SK-N-SH treated with all-trans-retinoic acid at 6 μM for 48 hours (cell line): Measurements from ENCODE around the gene KCTD5.
"Not testable (repeated sequence)": the region's sequence is repeated elsewhere in the genome, so short reads cannot be mapped to it uniquely, and the experiment has no call there.

Experiments
- ATAC-seq: fragments of 200-7000 bp; cut with Tn5 transposase; 3 replicates; pipeline ENCODE4 v1.9.1; 2020; ENCODE audit warnings: mild to moderate bottlenecking, moderate library complexity
- ARNTL ChIP-seq: fragments of 450-650 bp; formaldehyde crosslinking; IDR thresholded peaks from 2 replicates; pipeline ENCODE4 v1.5.0; 2020; ENCODE audit warnings: low read depth, mild to moderate bottlenecking, moderate library complexity, borderline replicate concordance
- CREB5 ChIP-seq: fragments of 250-450 bp; sonication (Bioruptor Pico); IDR thresholded peaks from 2 replicates; pipeline ENCODE4 v1.5.1; 2020; ENCODE audit warnings: low read depth, mild to moderate bottlenecking, moderate library complexity
- CSRNP3 ChIP-seq: fragments of 250-450 bp; sonication (Bioruptor Pico); IDR thresholded peaks from 2 replicates; pipeline ENCODE4 v1.5.1; 2021; ENCODE audit warnings: mild to moderate bottlenecking, moderate library complexity
- GLIS3 ChIP-seq: fragments of 250-450 bp; sonication (Bioruptor Pico); IDR thresholded peaks from 2 replicates; pipeline ENCODE4 v1.5.0; 2020; ENCODE audit warnings: mild to moderate bottlenecking, moderate library complexity
- ISL1 ChIP-seq: fragments of 250-450 bp; sonication (Bioruptor Pico); IDR thresholded peaks from 2 replicates; pipeline ENCODE4 v2.1.2; 2022; ENCODE audit warnings: mild to moderate bottlenecking, moderate library complexity
- PPARA ChIP-seq: fragments of 250-450 bp; sonication (Bioruptor Pico); IDR thresholded peaks from 2 replicates; pipeline ENCODE4 v1.5.0; 2020; ENCODE audit warnings: mild to moderate bottlenecking, borderline replicate concordance
- RARB ChIP-seq: fragments of 250-450 bp; sonication (Bioruptor Pico); IDR thresholded peaks from 2 replicates; pipeline ENCODE4 v1.8.0; 2021; ENCODE audit warnings: mild to moderate bottlenecking, moderate library complexity
- SNAI2 ChIP-seq: fragments of 250-450 bp; sonication (Bioruptor Pico); IDR thresholded peaks from 2 replicates; pipeline ENCODE4 v1.5.0; 2020; ENCODE audit warnings: mild to moderate bottlenecking, moderate library complexity
- TCF4 ChIP-seq: fragments of 250-450 bp; sonication (Bioruptor Pico); IDR thresholded peaks from 2 replicates; pipeline ENCODE4 v1.8.0; 2021; ENCODE audit warnings: mild to moderate bottlenecking, moderate library complexity, borderline replicate concordance
- TOX ChIP-seq: fragments of 250-450 bp; sonication (Bioruptor Pico); IDR thresholded peaks from 2 replicates; pipeline ENCODE4 v1.8.0; 2021; ENCODE audit warnings: mild to moderate bottlenecking, moderate library complexity, borderline replicate concordance
- TSHZ2 ChIP-seq: fragments of 250-450 bp; sonication (Bioruptor Pico); IDR thresholded peaks from 2 replicates; pipeline ENCODE4 v1.5.0; 2020; ENCODE audit warnings: mild to moderate bottlenecking, moderate library complexity
- ZC3H10 ChIP-seq: fragments of 250-450 bp; sonication (Bioruptor Pico); IDR thresholded peaks from 2 replicates; pipeline ENCODE4 v1.5.1; 2021; ENCODE audit warnings: mild to moderate bottlenecking, moderate library complexity
- ZFP30 ChIP-seq: fragments of 450-650 bp; formaldehyde crosslinking; IDR thresholded peaks from 2 replicates; pipeline ENCODE4 v1.5.0; 2022; ENCODE audit warnings: mild to moderate bottlenecking, moderate library complexity
- ZNF565 ChIP-seq: fragments of 450-650 bp; formaldehyde crosslinking; conservative IDR thresholded peaks from 2 replicates; pipeline ENCODE4 v1.5.0; 2020; ENCODE audit warnings: low read depth, mild to moderate bottlenecking, moderate library complexity
- ZNF70 ChIP-seq: fragments of 450-650 bp; formaldehyde crosslinking; IDR thresholded peaks from 2 replicates; pipeline ENCODE4 v1.5.0; 2020; ENCODE audit warnings: mild to moderate bottlenecking, moderate library complexity
- ZNF8 ChIP-seq: fragments of 450-650 bp; formaldehyde crosslinking; IDR thresholded peaks from 2 replicates; pipeline ENCODE4 v1.5.0; 2020; ENCODE audit warnings: mild to moderate bottlenecking, moderate library complexity

Gene KCTD5

GRCh38 chr16:2682209-2683021 is at the start of gene KCTD5:
TSS of gene KCTD5 (plus strand) at chr16:2682523. CDS start at chr16:2682549, 26 bp downstream.
- ATAC-seq = peak; percentile 95
- TF ChIP-seq TOX = no peak
- no peak for TF ChIP-seq CREB5
- no peak for TF ChIP-seq ZNF8 (CRISPR knock-in tag)
- TF ChIP-seq ISL1 (CRISPR knock-in tag) = no peak
- no peak for TF ChIP-seq ZFP30 (CRISPR knock-in tag)
- TF ChIP-seq TSHZ2 = no peak
- no peak for TF ChIP-seq RARB (CRISPR knock-in tag)
- TF ChIP-seq ZNF70 (CRISPR knock-in tag) = no peak
- no peak for TF ChIP-seq ZC3H10 (CRISPR knock-in tag)
- TF ChIP-seq TCF4 (CRISPR knock-in tag) = no peak
- TF ChIP-seq ARNTL (CRISPR knock-in tag) = no peak
- no peak for TF ChIP-seq SNAI2 (CRISPR knock-in tag)
- no peak for TF ChIP-seq GLIS3
- TF ChIP-seq, all 23 proteins: peak for 0

- peak; percentile 82 for ATAC-seq
Observed at GRCh38 chr16:2639071-2639721, 43.1 kb upstream of the KCTD5 start.

GRCh38 chr16:2639722-2640072 is 42.6 kb upstream of the KCTD5 start:
- not testable (repeated sequence) for ATAC-seq

- not testable (repeated sequence) for ATAC-seq
Observed at GRCh38 chr16:2642561-2642960, 39.8 kb upstream of the KCTD5 start.

GRCh38 chr16:2644754-2645453 is 37.4 kb upstream of the KCTD5 start:
- ATAC-seq = not testable (repeated sequence)

- not testable (repeated sequence) for ATAC-seq
Observed at GRCh38 chr16:2651268-2651871, 31.0 kb upstream of the KCTD5 start.

- ATAC-seq = not testable (repeated sequence)
Observed at GRCh38 chr16:2653915-2654314, 28.4 kb upstream of the KCTD5 start.

- not testable (repeated sequence) for ATAC-seq
Observed at GRCh38 chr16:2654949-2655348, 27.4 kb upstream of the KCTD5 start.

- TF ChIP-seq ZNF565 (CRISPR knock-in tag) (no peak), PPARA (CRISPR knock-in tag) (no peak), SNAI2 (CRISPR knock-in tag) (no peak), ZC3H10 (CRISPR knock-in tag) (no peak), CSRNP3 (CRISPR knock-in tag) (no peak), ZNF70 (CRISPR knock-in tag) (no peak)
- ATAC-seq = no peak
Observed at GRCh38 chr16:2656985-2657384, 25.3 kb upstream of the KCTD5 start.

GRCh38 chr16:2657803-2658202 is 24.5 kb upstream of the KCTD5 start:
- ATAC-seq = peak; percentile 17; the same call in 2 of the 3 replicates

- not testable (repeated sequence) for ATAC-seq
Observed at GRCh38 chr16:2659560-2659959, 22.8 kb upstream of the KCTD5 start.
